ENCODE measurements around the gene KLHL17. TPM values are rescaled to one million over a fixed set of nuclear protein-coding genes. Genes with fewer than 3 reads are reported as not detected.

The KLHL17 gene
- total RNA-seq, 1 experiment from 2014 or later = 32.1 TPM

DNA sequence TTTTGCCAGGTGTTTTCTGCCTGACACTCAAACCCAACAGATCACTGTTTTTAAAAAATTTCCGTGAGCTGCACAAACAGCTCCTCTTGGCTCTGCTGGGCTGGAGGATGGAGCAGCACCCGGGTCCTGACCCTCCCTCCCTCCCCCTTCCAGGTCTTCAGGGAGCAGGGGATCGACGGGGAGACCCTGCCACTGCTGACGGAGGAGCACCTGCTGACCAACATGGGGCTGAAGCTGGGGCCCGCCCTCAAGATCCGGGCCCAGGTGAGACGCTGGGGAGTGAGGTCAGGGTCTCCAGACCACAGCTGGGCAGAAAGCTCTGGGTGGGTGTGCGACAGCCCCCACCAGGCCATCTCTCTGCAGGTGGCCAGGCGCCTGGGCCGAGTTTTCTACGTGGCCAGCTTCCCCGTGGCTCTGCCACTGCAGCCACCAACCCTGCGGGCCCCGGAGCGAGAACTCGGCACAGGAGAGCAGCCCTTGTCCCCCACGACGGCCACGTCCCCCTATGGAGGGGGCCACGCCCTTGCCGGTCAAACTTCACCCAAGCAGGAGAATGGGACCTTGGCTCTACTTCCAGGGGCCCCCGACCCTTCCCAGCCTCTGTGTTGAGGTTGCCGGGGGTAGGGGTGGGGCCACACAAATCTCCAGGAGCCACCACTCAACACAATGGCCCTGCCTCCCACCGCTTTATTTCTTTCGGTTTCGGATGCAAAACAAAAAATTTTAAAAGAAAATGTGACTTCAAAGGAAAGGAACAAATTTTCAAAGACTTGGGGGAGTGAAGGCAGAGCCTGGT, 16.6 kb upstream of the KLHL17 start:
- no peak overlapping the region for H3K27ac ChIP-seq (ENCODE audit: low read length)
- H3K9ac ChIP-seq (ENCODE audit: low read length) = no peak overlapping the region
- H4K20me1 ChIP-seq (ENCODE audit: low read length) = no peaks in the 10 kb centered on the region
- no peak for ATAC-seq
- no peak overlapping the region for H3K4me3 ChIP-seq (ENCODE audit: low read length)
- H3K4me1 ChIP-seq (ENCODE audit: insufficient read depth, low read length) = peaks cover 22% of the 10 kb centered on the region
- no peaks in the 10 kb centered on the region for H3K79me2 ChIP-seq (ENCODE audit: low read length)
- no peak overlapping the region for H3K4me2 ChIP-seq (ENCODE audit: low read length)
- H2AFZ ChIP-seq (ENCODE audit: low read length) = no peak overlapping the region
- no TSS peak for BruUV-seq (replicated peaks)
- H3K9me2 ChIP-seq (replicated peaks; ENCODE audit: low read length) = no peaks in the 10 kb centered on the region
- H3K27me3 ChIP-seq (ENCODE audit: low read length) = peaks cover 22% of the 10 kb centered on the region
- TF ChIP-seq EZH2 (IDR thresholded peaks at IDR 0.05; ENCODE audit: low read length, unreplicated experiment) = no peak
- TF ChIP-seq, protein P1, sequence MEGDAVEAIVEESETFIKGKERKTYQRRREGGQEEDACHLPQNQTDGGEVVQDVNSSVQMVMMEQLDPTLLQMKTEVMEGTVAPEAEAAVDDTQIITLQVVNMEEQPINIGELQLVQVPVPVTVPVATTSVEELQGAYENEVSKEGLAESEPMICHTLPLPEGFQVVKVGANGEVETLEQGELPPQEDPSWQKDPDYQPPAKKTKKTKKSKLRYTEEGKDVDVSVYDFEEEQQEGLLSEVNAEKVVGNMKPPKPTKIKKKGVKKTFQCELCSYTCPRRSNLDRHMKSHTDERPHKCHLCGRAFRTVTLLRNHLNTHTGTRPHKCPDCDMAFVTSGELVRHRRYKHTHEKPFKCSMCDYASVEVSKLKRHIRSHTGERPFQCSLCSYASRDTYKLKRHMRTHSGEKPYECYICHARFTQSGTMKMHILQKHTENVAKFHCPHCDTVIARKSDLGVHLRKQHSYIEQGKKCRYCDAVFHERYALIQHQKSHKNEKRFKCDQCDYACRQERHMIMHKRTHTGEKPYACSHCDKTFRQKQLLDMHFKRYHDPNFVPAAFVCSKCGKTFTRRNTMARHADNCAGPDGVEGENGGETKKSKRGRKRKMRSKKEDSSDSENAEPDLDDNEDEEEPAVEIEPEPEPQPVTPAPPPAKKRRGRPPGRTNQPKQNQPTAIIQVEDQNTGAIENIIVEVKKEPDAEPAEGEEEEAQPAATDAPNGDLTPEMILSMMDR (conservative IDR thresholded peaks at IDR 0.05; ENCODE audit: low read depth, low read length) = no peak
- TF ChIP-seq EZH2phosphoT487 (IDR thresholded peaks at IDR 0.05; ENCODE audit: borderline replicate concordance, low read length) = no peak
- intact Hi-C loops (cut with micrococcal nuclease) = no loop called here
- H3K36me3 ChIP-seq (ENCODE audit: low read depth, low read length) = peaks cover 10% of the 10 kb centered on the region; the same call in 1 of the 2 replicates
- no peaks in the 10 kb centered on the region for H3F3A ChIP-seq (ENCODE audit: low read length, unreplicated experiment)
- POLR2A ChIA-PET (ENCODE audit: unreplicated experiment) = no interaction called here
- DNase-seq = no peak
- CTCF ChIA-PET = no interaction called here
- no peaks in the 10 kb centered on the region for H3K9me3 ChIP-seq (ENCODE audit: low read length)

DNA sequence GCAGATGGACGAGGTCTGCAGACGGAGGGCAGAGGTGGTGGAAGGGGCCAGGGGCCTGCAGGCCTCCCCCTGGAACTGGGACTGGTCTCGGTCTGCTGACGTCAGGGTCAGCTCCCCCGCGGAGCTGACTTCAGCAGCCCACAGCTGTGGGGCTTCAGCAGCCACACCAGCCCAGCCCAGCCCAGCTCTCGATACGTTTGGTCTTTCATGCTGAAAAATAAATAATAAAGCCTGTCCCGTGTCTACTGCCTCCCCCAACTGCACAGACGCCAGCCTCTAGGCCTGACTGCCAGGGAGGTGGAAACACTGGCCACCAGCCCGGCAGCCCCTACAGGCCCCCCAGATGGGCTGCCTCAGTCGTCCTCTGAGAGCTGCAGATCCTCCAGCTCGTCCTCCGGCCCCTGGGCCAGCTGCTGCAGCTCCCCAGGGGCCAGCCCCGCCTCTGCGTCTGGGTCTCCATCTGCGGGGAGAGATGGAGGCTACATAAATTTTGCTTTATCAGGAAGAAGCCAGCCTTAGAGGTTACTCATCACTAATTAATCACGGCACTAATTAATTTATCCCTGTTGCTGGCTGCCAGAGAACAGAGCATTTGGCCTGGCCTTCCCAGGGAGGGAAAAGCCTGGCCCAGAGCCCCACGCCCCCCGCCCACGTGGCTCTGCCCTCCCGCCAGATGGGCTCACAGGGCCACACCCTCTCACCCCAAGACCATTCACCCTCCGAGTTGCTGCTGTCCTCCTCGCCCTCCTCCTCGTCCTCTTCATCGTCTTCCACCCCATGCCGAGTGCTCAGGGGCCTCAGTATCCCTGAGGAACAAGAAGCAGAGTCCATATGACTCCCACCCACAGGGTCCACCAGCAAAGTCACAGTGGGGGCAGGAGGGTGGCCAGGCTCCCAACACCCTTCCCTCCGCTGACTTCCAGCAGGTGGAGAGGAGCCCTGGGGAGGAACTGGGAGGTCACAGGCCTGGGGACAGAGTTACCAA, 15.8 kb upstream of the KLHL17 start:
- no peak for ATAC-seq
- Histone ChIP-seq H3K27ac (ENCODE audit: low read length) (no peak overlapping the region), H3F3A (ENCODE audit: low read length, unreplicated experiment) (no peaks in the 10 kb centered on the region), H2AFZ (ENCODE audit: low read length) (no peak overlapping the region), H3K4me1 (ENCODE audit: insufficient read depth, low read length) (peaks cover 22% of the 10 kb centered on the region), H4K20me1 (ENCODE audit: low read length) (no peaks in the 10 kb centered on the region), H3K9ac (ENCODE audit: low read length) (no peak overlapping the region), H3K9me3 (ENCODE audit: low read length) (no peaks in the 10 kb centered on the region), H3K4me3 (ENCODE audit: low read length) (no peak overlapping the region), H3K27me3 (ENCODE audit: low read length) (peaks cover 22% of the 10 kb centered on the region), H3K4me2 (ENCODE audit: low read length) (no peak overlapping the region), H3K36me3 (ENCODE audit: low read depth, low read length) (peaks cover 17% of the 10 kb centered on the region), H3K79me2 (ENCODE audit: low read length) (no peaks in the 10 kb centered on the region), H3K9me2 (replicated peaks; ENCODE audit: low read length) (no peaks in the 10 kb centered on the region)
- POLR2A ChIA-PET (ENCODE audit: unreplicated experiment) = no interaction called here
- CTCF ChIA-PET = no interaction called here
- intact Hi-C loops (cut with micrococcal nuclease) = no loop called here
- DNase-seq = no peak
- TSS peak; percentile 42 for BruUV-seq (replicated peaks)
- TF ChIP-seq, protein P1 (conservative IDR thresholded peaks at IDR 0.05; ENCODE audit: low read depth, low read length) = no peak
- TF ChIP-seq EZH2 (IDR thresholded peaks at IDR 0.05; ENCODE audit: low read length, unreplicated experiment) (no peak), EZH2phosphoT487 (IDR thresholded peaks at IDR 0.05; ENCODE audit: borderline replicate concordance, low read length) (no peak)

Data from PC-3 (cell line).